Uterus (tissue), 4 donors: ENCODE results near the gene SMYD4. TPM values are rescaled to one million over a fixed set of nuclear protein-coding genes. Genes with fewer than 3 reads are reported as not detected.
"Not testable (repeated sequence)": the region's sequence is repeated elsewhere in the genome, so short reads cannot be mapped to it uniquely, and the experiment has no call there.

Experiments used
- DNase-seq, 2 donors: peaks; one replicate each; pipeline ENCODE4 v3.0.0-alpha.2; 2019 to 2020
- H3K27ac ChIP-seq, 2 donors: fragments of 200-600 bp; sonication (generic); 1 replicate in 1 of 2; 2 replicates in 1 of 2; pipeline ENCODE4 v1.5.1; 2016 to 2018
- H3K27me3 ChIP-seq, 2 donors: fragments of 200-600 bp; sonication (generic); one replicate each; pipeline ENCODE4 v1.5.1; 2018 to 2019; ENCODE audit warnings: control low read depth in 1 of 2
- H3K36me3 ChIP-seq, 2 donors: fragments of 200-600 bp; sonication (generic); one replicate each; pipeline ENCODE4 v1.5.1; 2019; ENCODE audit warnings: control low read depth in 1 of 2
- H3K4me1 ChIP-seq, 2 donors: fragments of 200-600 bp; sonication (generic); one replicate each; pipeline ENCODE4 v1.5.1; 2018 to 2019; ENCODE audit warnings: control low read depth in 1 of 2
- H3K4me3 ChIP-seq, 2 donors: fragments of 200-600 bp; sonication (generic); 1 replicate in 1 of 2; 2 replicates in 1 of 2; pipeline ENCODE4 v1.5.1; 2018 to 2019; ENCODE audit warnings: mild to moderate bottlenecking in 1 of 2
- H3K9me3 ChIP-seq, 2 donors: fragments of 200-600 bp; sonication (generic); one replicate each; pipeline ENCODE4 v1.5.1; 2019; ENCODE audit warnings: control low read depth in 1 of 2
- POLR2A ChIP-seq, 2 donors: fragments of 450-650 bp; IDR thresholded peaks; one replicate each; pipeline ENCODE4 v1.6.1; 2016; ENCODE audit warnings: antibody characterized with exemption in 2 of 2, mild to moderate bottlenecking in 1 of 2, moderate library complexity in 1 of 2
- intact Hi-C: fragments of 100-400 bp; cut with DNase I; formaldehyde crosslinking; loops from one replicate; pipeline ENCODE4 v1.15.1; 2023; ENCODE audit warnings: low total_unique reads
- total RNA-seq, 4 donors: library from RNA; depleted of rRNA in 3 of 4; stranded (reverse); fragments of >200 nt in 3 of 4; gene quantifications; one replicate each; pipeline versions ENCODE4 v1.1.0 to v1.2.4, GENCODE V29; 2014 to 2023
- TF ChIP-seq, protein P1 (sequence below), 4 experiments: fragments of 200-600 bp in 2 of 4; fragments of 450-650 bp in 2 of 4; sonication (generic) in 2 of 4; IDR thresholded peaks; one replicate each; pipeline ENCODE4 v1.5.1; 2016 to 2019; ENCODE audit warnings: antibody characterized with exemption in 4 of 4, mild to moderate bottlenecking in 2 of 4, moderate library complexity in 1 of 4
- donor health status: DM: yes; HTN: yes; CAD: no.

The SMYD4 gene
- total RNA-seq, 4 donors from 2014 or later, result 19.1 to 101 (median 30.5) TPM

DNA sequence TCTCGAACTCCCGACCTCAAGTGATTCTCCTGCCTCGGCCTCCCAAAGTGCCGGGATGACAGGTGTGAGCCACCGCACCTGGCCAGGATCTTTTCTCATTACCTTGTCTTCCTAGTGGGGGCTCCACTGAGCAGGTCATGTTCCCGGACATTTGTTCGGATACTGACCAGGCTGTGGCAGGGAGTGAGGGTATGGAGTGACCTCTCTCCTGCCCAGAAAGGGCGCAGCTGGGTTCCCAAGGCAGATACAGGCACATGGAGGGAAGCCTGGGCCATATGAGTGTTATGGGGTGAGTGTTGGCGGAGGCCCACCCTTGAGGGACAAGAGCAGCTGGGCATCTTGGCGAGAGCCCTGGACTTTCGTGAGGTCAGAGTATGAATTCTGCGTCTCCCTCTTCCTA lies 62.3 kb downstream of the SMYD4 start:
- TF ChIP-seq, protein P1, sequence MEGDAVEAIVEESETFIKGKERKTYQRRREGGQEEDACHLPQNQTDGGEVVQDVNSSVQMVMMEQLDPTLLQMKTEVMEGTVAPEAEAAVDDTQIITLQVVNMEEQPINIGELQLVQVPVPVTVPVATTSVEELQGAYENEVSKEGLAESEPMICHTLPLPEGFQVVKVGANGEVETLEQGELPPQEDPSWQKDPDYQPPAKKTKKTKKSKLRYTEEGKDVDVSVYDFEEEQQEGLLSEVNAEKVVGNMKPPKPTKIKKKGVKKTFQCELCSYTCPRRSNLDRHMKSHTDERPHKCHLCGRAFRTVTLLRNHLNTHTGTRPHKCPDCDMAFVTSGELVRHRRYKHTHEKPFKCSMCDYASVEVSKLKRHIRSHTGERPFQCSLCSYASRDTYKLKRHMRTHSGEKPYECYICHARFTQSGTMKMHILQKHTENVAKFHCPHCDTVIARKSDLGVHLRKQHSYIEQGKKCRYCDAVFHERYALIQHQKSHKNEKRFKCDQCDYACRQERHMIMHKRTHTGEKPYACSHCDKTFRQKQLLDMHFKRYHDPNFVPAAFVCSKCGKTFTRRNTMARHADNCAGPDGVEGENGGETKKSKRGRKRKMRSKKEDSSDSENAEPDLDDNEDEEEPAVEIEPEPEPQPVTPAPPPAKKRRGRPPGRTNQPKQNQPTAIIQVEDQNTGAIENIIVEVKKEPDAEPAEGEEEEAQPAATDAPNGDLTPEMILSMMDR (IDR thresholded peaks at IDR 0.05), result no peak
- no peak for TF ChIP-seq POLR2A (IDR thresholded peaks at IDR 0.05)
- peak overlapping the region; percentile 93 to 95 for H3K27ac ChIP-seq
- H3K4me1 ChIP-seq, result peaks cover 5 to 8% of the 10 kb centered on the region in 2 donors
- no peaks in the 10 kb centered on the region for H3K27me3 ChIP-seq
- no peak for DNase-seq
- no peaks in the 10 kb centered on the region for H3K36me3 ChIP-seq
- H3K9me3 ChIP-seq, result no peaks in the 10 kb centered on the region
- no peak overlapping the region for H3K4me3 ChIP-seq
- intact Hi-C loops, result no loop called here

DNA sequence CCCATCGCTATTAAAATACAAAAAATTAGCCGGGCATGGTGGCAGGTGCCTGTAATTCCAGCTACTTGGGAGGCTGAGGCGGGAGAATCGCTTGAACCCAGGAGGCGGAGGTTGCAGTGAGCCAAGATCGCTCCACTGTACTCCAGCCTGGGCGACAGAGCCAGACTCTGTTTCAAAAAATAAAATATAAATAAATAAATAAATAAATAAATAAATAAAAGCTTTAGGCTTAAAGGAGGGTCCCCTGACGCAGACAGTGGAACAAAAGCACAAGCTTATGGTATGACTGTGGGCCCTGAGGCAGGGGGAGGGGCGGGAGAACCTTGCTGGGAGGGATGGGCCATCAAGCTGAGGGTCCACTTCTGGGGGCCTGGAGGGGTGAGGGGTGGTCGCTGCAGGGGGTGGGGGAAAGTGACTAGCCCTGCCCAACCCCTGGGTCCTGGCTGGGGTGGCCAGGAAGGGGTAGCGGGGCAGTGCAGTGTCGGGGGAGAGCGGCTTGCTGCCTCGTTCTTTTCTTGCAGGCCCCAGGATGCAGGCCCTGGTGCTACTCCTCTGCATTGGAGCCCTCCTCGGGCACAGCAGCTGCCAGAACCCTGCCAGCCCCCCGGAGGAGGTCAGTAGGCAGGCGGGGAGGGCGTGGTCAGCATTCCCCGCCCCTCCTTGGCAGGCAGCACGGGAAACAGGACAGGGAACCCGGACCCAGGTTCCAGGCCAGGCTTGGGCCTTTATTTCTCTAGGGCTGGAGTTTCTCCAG lies 63.1 kb downstream of the SMYD4 start:
- peak overlapping the region; percentile 93 to 95 for H3K27ac ChIP-seq
- H3K27me3 ChIP-seq, result no peaks in the 10 kb centered on the region
- intact Hi-C loops, result no loop called here
- peak in 1 of 2 donors; percentile 58 for DNase-seq
- no peaks in the 10 kb centered on the region for H3K36me3 ChIP-seq
- H3K4me1 ChIP-seq, result peaks cover 5 to 8% of the 10 kb centered on the region in 2 donors
- TF ChIP-seq, protein P1 (IDR thresholded peaks at IDR 0.05), result no peak
- no peak for TF ChIP-seq POLR2A (IDR thresholded peaks at IDR 0.05)
- H3K9me3 ChIP-seq, result no peaks in the 10 kb centered on the region
- no peak overlapping the region for H3K4me3 ChIP-seq

DNA sequence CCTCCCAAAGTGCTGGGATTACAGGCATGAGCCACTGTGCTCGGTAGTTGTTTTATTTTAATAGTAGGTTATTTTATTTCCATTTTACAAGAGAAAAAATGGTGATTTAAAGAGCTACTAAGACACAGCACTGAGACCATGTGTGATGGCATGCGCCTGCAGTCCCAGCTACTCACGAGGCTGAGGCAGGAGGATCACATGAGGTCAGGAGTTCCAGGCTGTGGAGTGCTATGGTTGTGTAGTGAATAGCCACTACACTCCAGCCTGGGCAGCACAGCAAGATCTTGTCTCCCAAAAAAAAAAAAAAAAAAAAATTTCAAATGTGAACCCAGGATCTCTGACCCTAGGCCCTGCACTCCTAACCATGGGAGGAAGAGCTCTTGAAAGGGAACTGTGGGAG lies 64.1 kb downstream of the SMYD4 start:
- intact Hi-C loops, result no loop called here
- Histone ChIP-seq H3K27ac (peak overlapping the region; percentile 93 to 95), H3K9me3 (no peaks in the 10 kb centered on the region), H3K4me3 (no peak overlapping the region), H3K4me1 (peaks cover 5 to 8% of the 10 kb centered on the region in 2 donors), H3K27me3 (no peaks in the 10 kb centered on the region), H3K36me3 (no peaks in the 10 kb centered on the region)
- no peak for TF ChIP-seq POLR2A (IDR thresholded peaks at IDR 0.05)
- TF ChIP-seq, protein P1 (IDR thresholded peaks at IDR 0.05), result no peak
- no peak for DNase-seq

DNA sequence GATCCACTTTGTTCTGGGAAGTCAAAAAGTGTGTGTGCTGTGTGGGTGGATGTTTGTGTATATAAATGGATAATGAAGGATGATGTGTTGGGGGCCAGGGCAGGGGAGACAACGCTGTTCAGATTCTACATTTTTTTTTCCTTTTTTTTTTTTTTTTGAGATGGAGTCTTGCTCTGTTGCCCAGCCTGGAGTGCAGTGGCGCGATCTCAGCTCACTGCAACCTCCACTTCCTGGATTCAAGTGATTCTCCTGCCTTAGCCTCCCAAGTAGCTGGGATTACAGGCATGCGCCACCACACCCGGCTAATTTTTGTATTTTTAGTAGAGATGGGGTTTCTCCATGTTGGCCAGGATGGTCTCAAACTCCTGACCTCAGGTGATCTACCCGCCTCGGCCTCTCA lies 65.0 kb downstream of the SMYD4 start:
- peak overlapping the region; percentile 93 to 95 for H3K27ac ChIP-seq
- intact Hi-C loops, H3K27me3 ChIP-seq, H3K4me3 ChIP-seq, H3K4me1 ChIP-seq, H3K36me3 ChIP-seq, DNase-seq, H3K9me3 ChIP-seq: not testable (repeated sequence)

DNA sequence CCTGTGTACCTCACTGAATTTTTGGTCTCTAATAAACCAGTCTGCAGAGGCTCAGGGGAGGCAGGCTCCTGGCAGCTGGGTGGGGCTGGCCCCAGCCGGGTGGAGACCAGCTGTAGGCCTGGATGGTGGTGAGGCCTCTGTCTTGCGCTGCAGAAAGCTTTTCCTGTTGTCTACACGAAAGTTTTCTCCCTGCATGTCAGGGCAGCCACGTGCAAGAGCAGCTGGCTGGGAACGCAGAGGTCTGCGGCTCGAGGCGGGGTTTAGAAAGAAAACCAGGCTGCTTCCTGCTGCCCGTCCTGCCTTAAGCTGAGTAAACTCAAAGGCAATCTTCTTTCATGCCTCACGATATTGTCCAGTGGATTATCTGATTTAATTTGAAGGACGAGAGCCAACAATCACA lies 65.4 kb downstream of the SMYD4 start:
- peak in 1 of 2 donors; percentile 36 for TF ChIP-seq POLR2A (IDR thresholded peaks at IDR 0.05)
- TF ChIP-seq, protein P1 (IDR thresholded peaks at IDR 0.05), result no peak

More for the DNA sequence above, 65.4 kb downstream of the SMYD4 start:
- DNase-seq, result peak; percentile 71 to 80
- Histone ChIP-seq H3K27me3 (no peaks in the 10 kb centered on the region), H3K27ac (peak overlapping the region; percentile 93 to 95), H3K9me3 (no peaks in the 10 kb centered on the region), H3K4me3 (no peak overlapping the region), H3K4me1 (peaks cover 5 to 8% of the 10 kb centered on the region in 2 donors), H3K36me3 (no peaks in the 10 kb centered on the region)
- intact Hi-C loops, result no loop called here
